Heart left ventricle (tissue), 16 donors: ENCODE data around the gene CYP4Z1. TPM values are rescaled to one million over a fixed set of nuclear protein-coding genes. Genes with fewer than 3 reads are reported as not detected.
A peak's percentile ranks its signal among the peaks of the same experiment; 100 is the strongest.

Source experiments
- ATAC-seq, 4 donors: fragments of 200-7000 bp; cut with Tn5 transposase; one replicate each; pipeline ENCODE4 v1.9.1; 2020 to 2022; ENCODE audit warnings: moderate library complexity in 4 of 4, mild to moderate bottlenecking in 3 of 4, moderate number of reproducible peaks in 1 of 4
- DNase-seq, 5 donors: peaks; one replicate each; pipeline ENCODE4 v3.0.0-alpha.2; 2020
- H3K27ac ChIP-seq, 12 donors: fragments of 200-600 bp; sonication (generic) in 4 of 12; one replicate each; pipeline versions ENCODE4 v1.5.0 to v1.8.0; 2016 to 2022; ENCODE audit warnings: mild to moderate bottlenecking in 2 of 12
- H3K27me3 ChIP-seq, 9 donors: fragments of 200-600 bp; sonication (generic) in 2 of 9; one replicate each; pipeline versions ENCODE4 v1.5.1 to v1.8.0; 2016 to 2022; ENCODE audit warnings: mild to moderate bottlenecking in 3 of 9
- H3K36me3 ChIP-seq, 9 donors: fragments of 200-600 bp; sonication (generic) in 2 of 9; one replicate each; pipeline versions ENCODE4 v1.5.0 to v1.8.0; 2018 to 2022; ENCODE audit warnings: mild to moderate bottlenecking in 2 of 9
- H3K4me1 ChIP-seq, 12 donors: fragments of 200-600 bp; sonication (generic) in 4 of 12; one replicate each; pipeline versions ENCODE4 v1.5.0 to v1.8.0; 2016 to 2022; ENCODE audit warnings: mild to moderate bottlenecking in 3 of 12
- H3K4me3 ChIP-seq, 12 donors: fragments of 200-600 bp; sonication (generic) in 4 of 12; one replicate each; pipeline versions ENCODE4 v1.5.0 to v1.8.0; 2017 to 2022; ENCODE audit warnings: mild to moderate bottlenecking in 9 of 12, moderate library complexity in 4 of 12
- H3K9me3 ChIP-seq, 12 donors: fragments of 200-600 bp; sonication (generic) in 4 of 12; one replicate each; pipeline versions ENCODE4 v1.5.0 to v1.8.0; 2016 to 2022; ENCODE audit warnings: mild to moderate bottlenecking in 1 of 12
- POLR2A ChIP-seq, 2 donors: fragments of 450-650 bp; IDR thresholded peaks; one replicate each; pipeline ENCODE4 v1.6.1; 2017; ENCODE audit warnings: antibody characterized with exemption in 2 of 2, mild to moderate bottlenecking in 2 of 2, moderate library complexity in 2 of 2
- WGBS, 4 donors: extraction: QIAGEN DNeasy Blood & Tissue Kit in 2 of 4; methylation state at CpG; one replicate each; pipeline versions ENCODE4 v1.1.5 to v1.1.7; 2013 to 2018; 5-methylcytosine and 5-hydroxymethylcytosine counted together
- intact Hi-C, 10 donors: fragments of 100-400 bp; cut with DNase I; formaldehyde crosslinking; loops; one replicate each; pipeline versions ENCODE4 v1.11.1 to v1.14.2; 2022
- polyA plus RNA-seq, 2 donors: library from polyadenylated mRNA; stranded (reverse); fragments of 200-250 nt; gene quantifications; one replicate each; pipeline ENCODE4 v1.2.3, GENCODE V29; 2013
- total RNA-seq, 9 donors: library from RNA; depleted of rRNA in 2 of 9; stranded (reverse); fragments of >200 nt in 2 of 9; fragmentation: NEBNext Ultra II Directional in 3 of 9; extraction: Animal tissue kit (Norgen Biotek cat#: 25700) in 3 of 9; gene quantifications; one replicate each; pipeline versions ENCODE4 v1.1.0 to v1.2.4, GENCODE V29; 2016 to 2023
- TF ChIP-seq, protein P1 (sequence below), 12 donors: fragments of 200-600 bp; sonication (generic) in 4 of 12; IDR thresholded peaks; one replicate each; pipeline versions ENCODE4 v1.5.0 to v1.8.0; 2018 to 2022; ENCODE audit warnings: antibody characterized with exemption in 12 of 12, mild to moderate bottlenecking in 5 of 12
- donor health status: ischemic (EF 13 %, LVEDD 7.1; RV severe dilation, severe dysfunction).
- donor health status: healthy with polysubstance abuse.
- donor health status: DM: no; HTN: yes; CAD: no.
- donor health status: DM: no; HTN: no; CAD: no.
- donor health status: ischemic (EF 25% LVEDD 6.9; RV normal size, moderate dysfunction).
- donor health status: ischemic (EF 25% LVEDD 5.7; RV mildly dilated, moderate dysfunction).
- donor health status: healthy.
- donor health status: DM: yes; HTN: yes; CAD: no.
- donor health status: ischemic (EF 35%, LVEDD 5.7; RV mildly dilated, moderate dysfunction).
- donor health status: nonischemic (EF 11% LVEDD 7.7; RV severe dilation, severe dysfunction).
- donor health status: DM: yes; HTN: yes; CAD: no.
- donor health status: PGD.
- donor health status: ischemic (EF 29% LVEDD 5.4; RV normal size, mild dysfunction).
- donor health status: nonischemic (EF 23%, LVEDD 6.1; RV moderate dilation, normal function).

The CYP4Z1 gene
- total and polyA plus RNA-seq, 11 donors, result 0.04 to 0.79 (median 0.31) TPM; not detected in 2

DNA sequence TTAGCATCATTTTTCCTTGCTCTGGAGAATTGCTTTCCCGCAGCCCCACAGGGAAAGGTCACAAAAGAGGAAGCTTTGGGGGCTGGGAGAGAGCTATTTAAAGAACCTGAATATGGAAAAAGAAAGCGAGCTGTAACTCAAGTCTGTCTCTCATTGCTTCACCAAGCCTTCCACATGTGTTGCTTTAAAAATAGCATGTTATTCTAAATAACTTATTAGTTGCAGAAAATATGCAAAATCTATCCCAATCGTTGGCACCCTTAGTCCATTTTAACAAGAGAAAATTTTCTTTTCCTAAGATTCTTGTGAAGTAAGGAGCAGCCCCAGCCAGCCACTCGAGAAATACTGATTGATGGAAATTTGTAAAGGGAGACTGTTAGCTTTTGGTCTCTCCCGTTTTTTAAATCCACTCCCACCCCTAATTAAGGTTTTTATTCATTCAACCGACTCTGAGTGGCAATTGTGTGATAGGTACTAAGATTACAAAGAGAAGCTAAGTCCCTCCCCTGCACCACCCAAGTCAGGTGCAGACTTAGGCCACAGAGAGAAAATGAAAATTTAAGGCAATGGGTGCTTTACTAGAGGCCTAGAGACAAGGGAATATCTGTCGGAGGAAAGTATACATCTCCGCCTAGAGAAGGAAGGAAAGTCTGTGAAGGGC lies 42.8 kb upstream of the CYP4Z1 start:
- Histone ChIP-seq H3K27me3 (peaks cover 0 to 29% (median 3%) of the 10 kb centered on the region in 9 donors), H3K9me3 (no peaks in the 10 kb centered on the region), H3K36me3 (no peaks in the 10 kb centered on the region), H3K27ac (peak overlapping the region in 10 of 12 donors; percentile 20 to 91 (median 68)), H3K4me3 (peak overlapping the region in 11 of 12 donors; percentile 29 to 65 (median 53)), H3K4me1 (peaks cover 0 to 62% (median 6%) of the 10 kb centered on the region in 12 donors)
- no peak for TF ChIP-seq POLR2A (IDR thresholded peaks at IDR 0.05)
- TF ChIP-seq, protein P1, sequence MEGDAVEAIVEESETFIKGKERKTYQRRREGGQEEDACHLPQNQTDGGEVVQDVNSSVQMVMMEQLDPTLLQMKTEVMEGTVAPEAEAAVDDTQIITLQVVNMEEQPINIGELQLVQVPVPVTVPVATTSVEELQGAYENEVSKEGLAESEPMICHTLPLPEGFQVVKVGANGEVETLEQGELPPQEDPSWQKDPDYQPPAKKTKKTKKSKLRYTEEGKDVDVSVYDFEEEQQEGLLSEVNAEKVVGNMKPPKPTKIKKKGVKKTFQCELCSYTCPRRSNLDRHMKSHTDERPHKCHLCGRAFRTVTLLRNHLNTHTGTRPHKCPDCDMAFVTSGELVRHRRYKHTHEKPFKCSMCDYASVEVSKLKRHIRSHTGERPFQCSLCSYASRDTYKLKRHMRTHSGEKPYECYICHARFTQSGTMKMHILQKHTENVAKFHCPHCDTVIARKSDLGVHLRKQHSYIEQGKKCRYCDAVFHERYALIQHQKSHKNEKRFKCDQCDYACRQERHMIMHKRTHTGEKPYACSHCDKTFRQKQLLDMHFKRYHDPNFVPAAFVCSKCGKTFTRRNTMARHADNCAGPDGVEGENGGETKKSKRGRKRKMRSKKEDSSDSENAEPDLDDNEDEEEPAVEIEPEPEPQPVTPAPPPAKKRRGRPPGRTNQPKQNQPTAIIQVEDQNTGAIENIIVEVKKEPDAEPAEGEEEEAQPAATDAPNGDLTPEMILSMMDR (IDR thresholded peaks at IDR 0.05), result no peak
- DNase-seq (no peak), ATAC-seq (no peak)
- intact Hi-C loops, result no loop called here
- WGBS, 4 donors, result 24 to 28% (median 26%) methylated on average over 8 of the region's 8 CpGs

GRCh38 chr1:47030170-47030805 lies 36.7 kb upstream of the CYP4Z1 start:
- intact Hi-C loops, result no loop called here
- ATAC-seq (peak in 2 of 4 donors; percentile 45 to 69), DNase-seq (no peak)
- Histone ChIP-seq H3K9me3 (no peaks in the 10 kb centered on the region), H3K36me3 (peaks cover 0 to 17% (median 0%) of the 10 kb centered on the region in 9 donors), H3K27me3 (peaks cover 0 to 9% (median 0%) of the 10 kb centered on the region in 9 donors), H3K4me3 (no peak overlapping the region), H3K4me1 (peaks cover 0 to 41% (median 10%) of the 10 kb centered on the region in 12 donors), H3K27ac (peak overlapping the region in 10 of 12 donors; percentile 2 to 64 (median 42))
- TF ChIP-seq, protein P1 (IDR thresholded peaks at IDR 0.05), result no peak
- TF ChIP-seq POLR2A (IDR thresholded peaks at IDR 0.05), result no peak
- 59 to 65% (median 63%) methylated on average over 3 of the region's 3 CpGs for WGBS, 4 donors

- Histone ChIP-seq H3K4me3 (no peak overlapping the region), H3K27me3 (peaks cover 0 to 9% (median 0%) of the 10 kb centered on the region in 9 donors), H3K9me3 (no peaks in the 10 kb centered on the region), H3K36me3 (peaks cover 0 to 17% (median 0%) of the 10 kb centered on the region in 9 donors), H3K27ac (peak overlapping the region in 9 of 12 donors; percentile 9 to 64 (median 43)), H3K4me1 (peaks cover 0 to 33% (median 10%) of the 10 kb centered on the region in 12 donors)
- intact Hi-C loops, result no loop called here
- TF ChIP-seq POLR2A (IDR thresholded peaks at IDR 0.05), result no peak
- TF ChIP-seq, protein P1 (IDR thresholded peaks at IDR 0.05), result no peak
- 27 to 37% (median 30%) methylated on average over 3 of the region's 3 CpGs for WGBS, 4 donors
- ATAC-seq (peak; percentile 74 to 91 (median 86)), DNase-seq (no peak)
Measured at GRCh38 chr1:47031059-47031458, 36.0 kb upstream of the CYP4Z1 start.

DNA sequence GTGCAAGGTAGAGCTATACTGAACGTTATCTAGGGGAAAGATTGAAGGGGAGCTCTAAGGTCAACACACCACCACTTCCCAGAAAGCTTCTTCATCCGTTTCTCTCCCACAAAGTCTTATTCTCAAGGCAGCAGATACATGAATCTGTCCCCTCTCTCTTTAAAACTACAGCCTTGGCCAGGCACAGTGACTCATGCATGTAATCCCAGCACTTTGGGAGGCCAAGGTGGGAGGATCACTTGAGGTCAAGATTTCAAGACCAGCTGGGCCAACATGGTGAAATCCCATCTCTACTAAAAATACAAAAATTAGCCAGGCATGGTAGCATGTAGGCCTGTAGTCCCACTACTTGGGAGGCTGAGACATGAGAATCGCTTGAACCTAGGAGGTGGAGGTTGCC lies 35.4 kb upstream of the CYP4Z1 start:
- WGBS, 4 donors, result 60 to 70% (median 64%) methylated on average over 3 of the region's 3 CpGs
- DNase-seq (peak in 2 of 5 donors; percentile 37 to 43), ATAC-seq (peak in 2 of 4 donors; percentile 59 to 78)
- Histone ChIP-seq H3K4me1 (peaks cover 0 to 33% (median 10%) of the 10 kb centered on the region in 12 donors), H3K27ac (peak overlapping the region in 6 of 12 donors; percentile 35 to 63 (median 44)), H3K36me3 (peaks cover 0 to 17% (median 0%) of the 10 kb centered on the region in 9 donors), H3K27me3 (peaks cover 0 to 7% (median 0%) of the 10 kb centered on the region in 9 donors), H3K4me3 (no peak overlapping the region), H3K9me3 (no peaks in the 10 kb centered on the region)
- intact Hi-C loops, result no loop called here
- TF ChIP-seq POLR2A (IDR thresholded peaks at IDR 0.05), result no peak
- TF ChIP-seq, protein P1 (IDR thresholded peaks at IDR 0.05), result no peak
